ENCODE measurements around the gene RPL14.
"Not testable (repeated sequence)": the region's sequence is repeated elsewhere in the genome, so short reads cannot be mapped to it uniquely, and the experiment has no call there.

RPL14 gene

GRCh38 chr3:40451551-40451950, 5.6 kb upstream of the RPL14 start:
- H3K9me3 ChIP-seq (ENCODE audit: low read length), result no peaks in the 10 kb centered on the region
- H3K27ac ChIP-seq (ENCODE audit: low read depth, low read length), result no peak overlapping the region
- H3K27me3 ChIP-seq (ENCODE audit: control insufficient read depth in 1 of 2, insufficient read depth in 2 of 2, low read length in 2 of 2), result no peaks in the 10 kb centered on the region
- H3K4me3 ChIP-seq (ENCODE audit: low read depth in 1 of 2, low read length in 2 of 2), result no peak overlapping the region
- H3K4me1 ChIP-seq (ENCODE audit: insufficient read depth, low read length), result peaks cover 6% of the 10 kb centered on the region
- no peak overlapping the region for H3K9ac ChIP-seq (ENCODE audit: low read length)
- peaks cover 10% of the 10 kb centered on the region for H3K36me3 ChIP-seq (ENCODE audit: insufficient read depth, low read length)

DNA sequence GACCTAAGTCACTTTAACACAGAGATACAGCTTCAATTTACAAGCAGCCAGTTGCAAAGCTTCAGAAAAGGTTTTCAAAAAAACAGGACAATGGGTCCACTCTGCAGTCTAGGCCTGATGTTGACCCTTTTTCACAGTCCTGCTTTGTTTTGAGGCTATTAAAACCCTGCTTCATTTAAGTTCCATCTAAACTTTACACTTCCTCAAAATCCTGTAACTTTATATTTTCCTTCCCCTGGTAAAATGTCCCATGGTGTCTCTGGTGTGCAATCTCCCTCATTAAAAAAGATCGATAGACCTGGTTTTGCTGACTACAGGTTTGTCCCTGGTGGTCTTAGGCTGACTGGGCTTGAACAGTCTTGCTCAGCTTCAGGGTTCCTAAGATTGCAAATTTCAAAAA, 5.1 kb upstream of the RPL14 start:
- Histone ChIP-seq H3K4me1 (ENCODE audit: insufficient read depth, low read length) (peaks cover 6% of the 10 kb centered on the region), H3K9ac (ENCODE audit: low read length) (peak overlapping the region; percentile 84), H3K36me3 (ENCODE audit: insufficient read depth, low read length) (peaks cover 6% of the 10 kb centered on the region), H3K27me3 (ENCODE audit: control insufficient read depth in 1 of 2, insufficient read depth in 2 of 2, low read length in 2 of 2) (no peaks in the 10 kb centered on the region), H3K9me3 (ENCODE audit: low read length) (no peaks in the 10 kb centered on the region), H3K4me3 (ENCODE audit: low read depth in 1 of 2, low read length in 2 of 2) (peak overlapping the region in 1 of 2 donors; percentile 77), H3K27ac (ENCODE audit: low read depth, low read length) (peak overlapping the region; percentile 87)

- H3K27me3 ChIP-seq (ENCODE audit: control insufficient read depth in 1 of 2, insufficient read depth in 2 of 2, low read length in 2 of 2), result no peaks in the 10 kb centered on the region
- peak overlapping the region; percentile 84 for H3K9ac ChIP-seq (ENCODE audit: low read length)
- H3K4me1 ChIP-seq (ENCODE audit: insufficient read depth, low read length), result peaks cover 6% of the 10 kb centered on the region
- H3K27ac ChIP-seq (ENCODE audit: low read depth, low read length), result peak overlapping the region; percentile 87
- peaks cover 6% of the 10 kb centered on the region for H3K36me3 ChIP-seq (ENCODE audit: insufficient read depth, low read length)
- H3K9me3 ChIP-seq (ENCODE audit: low read length), result no peaks in the 10 kb centered on the region
- peak overlapping the region; percentile 77 to 84 for H3K4me3 ChIP-seq (ENCODE audit: low read depth in 1 of 2, low read length in 2 of 2)
Measured at GRCh38 chr3:40452562-40452875, 4.6 kb upstream of the RPL14 start.

DNA sequence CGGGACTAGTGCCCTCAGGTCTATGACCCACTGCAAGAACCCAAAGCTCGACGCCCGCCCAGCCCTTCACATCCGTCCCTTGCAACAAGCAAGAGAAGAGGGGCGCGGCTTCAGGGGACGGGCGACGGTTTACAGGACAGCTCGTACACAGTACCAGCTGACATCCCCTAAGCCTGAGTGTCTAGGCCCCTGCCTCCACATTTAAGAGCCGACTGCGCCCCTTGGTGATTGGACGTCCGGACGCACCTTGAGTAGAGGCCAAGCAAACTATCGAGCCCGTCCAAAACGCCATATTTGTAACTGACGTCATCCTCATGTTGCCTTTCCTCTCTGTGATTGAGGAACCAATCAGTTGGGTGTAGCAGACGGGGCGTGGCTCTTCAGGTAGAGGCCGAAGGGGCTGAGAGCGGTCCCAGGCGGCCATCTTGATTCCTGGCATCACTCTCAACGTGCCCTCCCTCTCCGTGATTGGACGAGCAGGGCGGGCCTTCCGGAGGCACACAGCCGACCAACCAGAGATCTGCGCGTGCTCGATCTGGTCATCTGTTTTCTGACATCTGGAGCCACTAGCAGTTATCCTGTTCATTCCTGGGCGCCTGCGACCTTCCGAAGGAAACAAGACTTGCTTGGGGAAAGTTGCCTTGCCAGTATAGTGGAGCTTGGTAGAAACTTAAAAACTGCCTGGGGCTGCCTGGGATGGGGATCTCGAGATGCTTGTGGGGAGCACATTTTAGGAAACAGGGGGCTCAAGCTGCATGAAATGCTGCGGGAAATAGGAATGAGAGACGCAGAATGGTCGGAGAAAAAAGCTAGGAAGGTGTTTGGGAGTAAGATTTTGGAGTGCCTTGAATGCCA, 4.0 kb upstream of the RPL14 start:
- Histone ChIP-seq H3K27ac (ENCODE audit: low read depth, low read length) (peak overlapping the region; percentile 98), H3K27me3 (ENCODE audit: control insufficient read depth in 1 of 2, insufficient read depth in 2 of 2, low read length in 2 of 2) (no peaks in the 10 kb centered on the region), H3K9me3 (ENCODE audit: low read length) (no peaks in the 10 kb centered on the region), H3K36me3 (ENCODE audit: insufficient read depth, low read length) (peaks cover 6% of the 10 kb centered on the region), H3K4me1 (ENCODE audit: insufficient read depth, low read length) (peaks cover 10% of the 10 kb centered on the region), H3K9ac (ENCODE audit: low read length) (peak overlapping the region; percentile 84), H3K4me3 (ENCODE audit: low read depth in 1 of 2, low read length in 2 of 2) (peak overlapping the region; percentile 77 to 84)

DNA sequence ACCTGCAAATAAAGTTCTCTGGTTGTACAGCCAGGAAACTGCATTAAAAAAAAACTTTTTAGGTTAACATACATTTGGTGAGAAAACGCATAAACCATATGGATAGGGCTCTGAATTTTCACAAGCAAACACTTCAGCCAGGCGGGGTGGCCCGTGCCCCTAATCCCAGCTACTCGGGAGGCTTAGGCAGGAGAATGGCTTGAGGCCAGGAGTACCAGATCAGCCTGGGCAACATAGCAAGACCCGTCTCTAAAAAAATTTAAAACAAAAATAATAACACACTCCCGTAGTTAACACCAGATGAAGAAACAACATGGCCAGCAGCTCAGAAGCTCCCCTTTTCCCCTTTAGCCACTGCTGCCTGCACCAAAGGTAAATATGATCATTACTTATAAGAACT, 3.2 kb upstream of the RPL14 start:
- Histone ChIP-seq H3K27me3 (ENCODE audit: control insufficient read depth in 1 of 2, insufficient read depth in 2 of 2, low read length in 2 of 2) (no peaks in the 10 kb centered on the region), H3K9ac (ENCODE audit: low read length) (peak overlapping the region; percentile 42), H3K4me3 (ENCODE audit: low read depth in 1 of 2, low read length in 2 of 2) (peak overlapping the region; percentile 49 to 77)

DNA sequence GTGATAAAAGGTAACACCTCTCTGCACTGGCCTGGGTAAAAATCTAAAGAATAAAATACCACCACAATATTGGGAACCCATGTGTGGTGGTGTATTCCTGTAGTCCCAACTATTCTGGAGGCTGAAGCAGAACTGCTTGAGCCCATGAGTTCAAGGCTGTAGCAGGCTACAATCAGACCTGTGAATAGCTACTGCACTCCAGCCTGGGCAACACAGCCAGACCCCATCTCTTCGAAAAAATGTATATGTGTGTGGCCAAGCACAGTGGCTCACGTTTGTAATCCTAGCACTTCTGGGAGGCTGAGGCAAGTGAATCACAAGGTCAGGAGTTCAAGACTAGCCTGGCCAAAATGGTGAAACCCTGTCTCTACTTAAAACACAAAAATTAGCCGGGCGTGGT, 1.8 kb upstream of the RPL14 start:
- H3K4me3 ChIP-seq (ENCODE audit: low read depth in 1 of 2, low read length in 2 of 2), result no peak overlapping the region

More for the DNA sequence above, 3.2 kb upstream of the RPL14 start:
- H3K27ac ChIP-seq (ENCODE audit: low read depth, low read length), result peak overlapping the region; percentile 98
- peaks cover 19% of the 10 kb centered on the region for H3K4me1 ChIP-seq (ENCODE audit: insufficient read depth, low read length)
- H3K36me3 ChIP-seq (ENCODE audit: insufficient read depth, low read length), result peaks cover 14% of the 10 kb centered on the region
- no peaks in the 10 kb centered on the region for H3K9me3 ChIP-seq (ENCODE audit: low read length)

DNA sequence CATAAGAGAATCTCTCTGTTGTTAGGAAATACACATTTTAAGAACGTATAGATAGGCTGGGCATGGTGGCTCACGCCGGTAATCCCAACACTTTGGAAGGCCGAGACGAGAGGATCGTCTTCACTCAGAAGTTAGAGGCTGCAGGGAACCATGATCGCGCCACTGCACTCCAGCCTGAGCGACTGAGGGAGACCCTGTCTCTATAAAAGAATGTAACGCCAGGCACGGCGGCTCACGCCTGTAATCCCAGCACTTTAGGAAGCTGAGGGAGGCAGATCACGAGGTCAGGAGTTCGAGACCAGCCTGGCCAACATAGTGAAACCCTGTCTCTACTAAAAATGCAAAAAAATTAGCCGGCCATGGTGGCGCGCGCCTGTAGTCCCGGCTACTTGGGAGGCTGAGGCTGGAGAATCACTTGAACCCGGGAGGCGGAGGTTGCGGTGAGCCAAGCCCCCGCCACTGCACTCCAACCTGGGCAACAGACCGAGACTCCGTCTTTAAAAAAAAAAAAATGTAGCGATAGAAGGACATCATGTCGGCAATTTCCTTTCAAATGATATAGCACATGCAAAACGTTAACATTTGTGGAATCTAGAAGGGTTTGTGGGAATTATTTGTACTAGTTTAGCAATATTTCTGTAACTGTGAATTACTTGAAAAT, 730 bp upstream of the RPL14 start:
- Histone ChIP-seq H3K4me1 (ENCODE audit: insufficient read depth, low read length) (peaks cover 23% of the 10 kb centered on the region), H3K36me3 (ENCODE audit: insufficient read depth, low read length) (peaks cover 25% of the 10 kb centered on the region), H3K27me3 (ENCODE audit: control insufficient read depth in 1 of 2, insufficient read depth in 2 of 2, low read length in 2 of 2) (no peaks in the 10 kb centered on the region), H3K9ac (ENCODE audit: low read length) (peak overlapping the region; percentile 70), H3K4me3 (ENCODE audit: low read depth in 1 of 2, low read length in 2 of 2) (peak overlapping the region; percentile 84 to 87), H3K27ac (ENCODE audit: low read depth, low read length) (peak overlapping the region; percentile 64), H3K9me3 (ENCODE audit: low read length) (no peaks in the 10 kb centered on the region)

More for the DNA sequence above, 1.8 kb upstream of the RPL14 start:
- Histone ChIP-seq H3K27ac (ENCODE audit: low read depth, low read length) (no peak overlapping the region), H3K36me3 (ENCODE audit: insufficient read depth, low read length) (peaks cover 20% of the 10 kb centered on the region), H3K27me3 (ENCODE audit: control insufficient read depth in 1 of 2, insufficient read depth in 2 of 2, low read length in 2 of 2) (no peaks in the 10 kb centered on the region), H3K4me1 (ENCODE audit: insufficient read depth, low read length) (peaks cover 23% of the 10 kb centered on the region), H3K9ac (ENCODE audit: low read length) (no peak overlapping the region), H3K9me3 (ENCODE audit: low read length) (no peaks in the 10 kb centered on the region)

- Histone ChIP-seq H3K9ac (ENCODE audit: low read length) (no peak overlapping the region), H3K27me3 (ENCODE audit: control insufficient read depth in 1 of 2, insufficient read depth in 2 of 2, low read length in 2 of 2) (no peaks in the 10 kb centered on the region), H3K36me3 (ENCODE audit: insufficient read depth, low read length) (peaks cover 29% of the 10 kb centered on the region), H3K9me3 (ENCODE audit: low read length) (no peaks in the 10 kb centered on the region), H3K4me3 (ENCODE audit: low read depth in 1 of 2, low read length in 2 of 2) (peak overlapping the region in 1 of 2 donors; percentile 84), H3K27ac (ENCODE audit: low read depth, low read length) (no peak overlapping the region), H3K4me1 (ENCODE audit: insufficient read depth, low read length) (peaks cover 17% of the 10 kb centered on the region)
Measured at GRCh38 chr3:40458473-40458872, 1.3 kb downstream of the RPL14 start.

DNA sequence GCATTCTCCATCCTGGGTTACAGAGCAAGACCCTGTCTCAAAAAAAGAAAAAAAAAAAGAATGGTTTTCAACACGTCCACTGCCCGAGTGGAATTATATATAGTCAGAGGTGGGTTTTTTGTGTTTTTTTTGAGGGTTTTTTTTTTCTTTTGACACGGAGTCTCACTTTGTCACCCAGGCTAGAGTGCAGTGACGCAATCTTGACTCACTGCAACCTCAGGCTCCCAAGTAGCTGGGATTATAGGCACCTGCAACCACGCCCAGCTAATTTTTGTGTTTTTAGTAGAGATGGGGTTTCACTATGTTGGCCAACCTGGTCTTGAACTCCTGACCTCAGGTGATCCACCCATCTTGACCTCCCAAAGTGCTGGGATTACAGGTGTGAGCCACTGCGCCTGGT, 3.3 kb downstream of the RPL14 start:
- H3K9ac ChIP-seq (ENCODE audit: low read length); H3K4me3 ChIP-seq (ENCODE audit: low read depth in 1 of 2, low read length in 2 of 2); H3K27me3 ChIP-seq (ENCODE audit: control insufficient read depth in 1 of 2, insufficient read depth in 2 of 2, low read length in 2 of 2); H3K9me3 ChIP-seq (ENCODE audit: low read length); H3K27ac ChIP-seq (ENCODE audit: low read depth, low read length): not testable (repeated sequence)
- H3K36me3 ChIP-seq (ENCODE audit: insufficient read depth, low read length), result peaks cover 39% of the 10 kb centered on the region
- peaks cover 17% of the 10 kb centered on the region for H3K4me1 ChIP-seq (ENCODE audit: insufficient read depth, low read length)

GRCh38 chr3:40461161-40461560, 4.0 kb downstream of the RPL14 start:
- Histone ChIP-seq H3K27me3 (ENCODE audit: control insufficient read depth in 1 of 2, insufficient read depth in 2 of 2, low read length in 2 of 2) (no peaks in the 10 kb centered on the region), H3K36me3 (ENCODE audit: insufficient read depth, low read length) (peaks cover 39% of the 10 kb centered on the region), H3K4me3 (ENCODE audit: low read depth in 1 of 2, low read length in 2 of 2) (no peak overlapping the region), H3K9me3 (ENCODE audit: low read length) (no peaks in the 10 kb centered on the region), H3K4me1 (ENCODE audit: insufficient read depth, low read length) (peaks cover 17% of the 10 kb centered on the region), H3K9ac (ENCODE audit: low read length) (no peak overlapping the region), H3K27ac (ENCODE audit: low read depth, low read length) (no peak overlapping the region)

- not testable (repeated sequence) for H3K9ac ChIP-seq (ENCODE audit: low read length); H3K27me3 ChIP-seq (ENCODE audit: control insufficient read depth in 1 of 2, insufficient read depth in 2 of 2, low read length in 2 of 2); H3K9me3 ChIP-seq (ENCODE audit: low read length); H3K4me3 ChIP-seq (ENCODE audit: low read depth in 1 of 2, low read length in 2 of 2); H3K27ac ChIP-seq (ENCODE audit: low read depth, low read length)
- H3K36me3 ChIP-seq (ENCODE audit: insufficient read depth, low read length), result peaks cover 39% of the 10 kb centered on the region
- H3K4me1 ChIP-seq (ENCODE audit: insufficient read depth, low read length), result peaks cover 15% of the 10 kb centered on the region
Measured at GRCh38 chr3:40462838-40463237, 5.7 kb downstream of the RPL14 start.
